Progenitor cell of endocrine pancreas (in vitro differentiated cells): ENCODE results near the gene CLBA1. TPM values are rescaled to one million over a fixed set of nuclear protein-coding genes. Genes with fewer than 3 reads are reported as not detected.

Experiments
- DNase-seq: peaks from one replicate; pipeline ENCODE4 v3.0.0; 2021; ENCODE audit warnings: low spot score; ENCODE audit not compliant: unreplicated experiment
- H3K27ac Mint-ChIP-seq: 2 replicates; pipeline ENCODE4 v1.8.0; 2021; ENCODE audit warnings: mild to moderate bottlenecking, moderate library complexity, mixed read lengths
- H3K27me3 Mint-ChIP-seq: 2 replicates; pipeline ENCODE4 v1.8.0; 2021; ENCODE audit warnings: mixed read lengths
- H3K36me3 Mint-ChIP-seq: 2 replicates; pipeline ENCODE4 v1.8.0; 2022; ENCODE audit warnings: mixed read lengths; ENCODE audit not compliant: insufficient read depth
- H3K4me1 Mint-ChIP-seq: 2 replicates; pipeline ENCODE4 v1.8.0; 2021; ENCODE audit warnings: low read depth, mixed read lengths
- H3K4me3 Mint-ChIP-seq: 2 replicates; pipeline ENCODE4 v1.8.0; 2021; ENCODE audit warnings: low read depth, mild to moderate bottlenecking, moderate library complexity, mixed read lengths
- H3K9me3 Mint-ChIP-seq: 2 replicates; pipeline ENCODE4 v1.8.0; 2021; ENCODE audit warnings: low read depth, mixed read lengths
- CTCF ChIP-seq: fragments of 200-600 bp; sonication (generic); IDR thresholded peaks from one replicate; pipeline ENCODE4 v1.5.0; 2021; ENCODE audit warnings: antibody characterized with exemption, mild to moderate bottlenecking; ENCODE audit not compliant: unreplicated experiment
- total RNA-seq: library from RNA; stranded (reverse); gene quantifications from 2 replicates; pipeline ENCODE4 v1.2.1, GENCODE V29; 2021

CLBA1 gene
- total RNA-seq, 1 donor from 2014 or later: 20.8 TPM

DNA sequence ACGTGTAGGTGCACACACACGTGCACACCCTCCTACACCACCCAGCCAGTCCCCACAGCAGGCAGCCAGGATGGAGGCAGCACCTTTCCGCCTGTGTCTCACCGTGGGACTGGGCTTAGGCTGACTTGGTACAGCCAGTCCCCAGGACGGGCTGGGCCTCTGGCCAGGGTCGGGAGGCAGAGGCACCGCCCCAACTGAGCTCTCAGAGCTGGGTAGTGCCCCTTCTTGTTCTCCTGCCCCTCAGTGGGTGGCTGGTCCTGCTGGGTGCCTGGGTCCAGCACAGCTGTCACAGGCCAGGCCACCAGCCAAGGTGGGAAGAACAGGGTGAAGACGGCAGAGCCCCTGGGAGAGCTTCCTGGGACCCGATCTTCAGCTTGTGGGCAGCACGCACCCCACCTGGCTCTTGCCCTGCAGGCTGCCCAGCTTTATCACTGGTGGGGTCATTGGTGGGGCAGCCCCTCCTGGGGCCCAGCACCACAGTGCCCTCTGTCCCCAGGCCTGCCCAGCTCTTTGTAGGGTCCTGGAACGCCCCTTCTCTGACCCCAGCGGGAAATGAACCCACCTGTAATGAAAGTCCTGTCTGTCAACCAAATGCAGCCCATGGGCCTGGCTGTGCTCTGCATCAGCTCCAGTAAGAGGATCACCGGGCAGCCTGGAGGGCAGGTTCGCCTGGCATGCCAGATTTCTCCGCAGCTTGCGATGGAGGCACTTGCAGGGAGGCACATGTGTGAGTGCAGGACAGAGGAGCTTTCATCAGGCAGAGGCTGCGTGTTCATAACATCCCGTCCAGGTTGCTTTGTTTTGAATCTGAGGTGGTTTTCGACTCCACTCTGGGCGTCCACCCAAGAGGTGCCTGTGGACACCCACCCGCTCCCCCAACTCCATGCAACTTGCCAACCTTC is 20.6 kb downstream of the CLBA1 start:
- Mint-ChIP-seq H3K27ac (no peak overlapping the region), H3K4me1 (no peaks in the 10 kb centered on the region), H3K36me3 (peaks cover 2% of the 10 kb centered on the region), H3K27me3 (no peaks in the 10 kb centered on the region), H3K4me3 (no peak overlapping the region), H3K9me3 (no peaks in the 10 kb centered on the region)
- no peak for DNase-seq
- TF ChIP-seq CTCF: no peak

DNA sequence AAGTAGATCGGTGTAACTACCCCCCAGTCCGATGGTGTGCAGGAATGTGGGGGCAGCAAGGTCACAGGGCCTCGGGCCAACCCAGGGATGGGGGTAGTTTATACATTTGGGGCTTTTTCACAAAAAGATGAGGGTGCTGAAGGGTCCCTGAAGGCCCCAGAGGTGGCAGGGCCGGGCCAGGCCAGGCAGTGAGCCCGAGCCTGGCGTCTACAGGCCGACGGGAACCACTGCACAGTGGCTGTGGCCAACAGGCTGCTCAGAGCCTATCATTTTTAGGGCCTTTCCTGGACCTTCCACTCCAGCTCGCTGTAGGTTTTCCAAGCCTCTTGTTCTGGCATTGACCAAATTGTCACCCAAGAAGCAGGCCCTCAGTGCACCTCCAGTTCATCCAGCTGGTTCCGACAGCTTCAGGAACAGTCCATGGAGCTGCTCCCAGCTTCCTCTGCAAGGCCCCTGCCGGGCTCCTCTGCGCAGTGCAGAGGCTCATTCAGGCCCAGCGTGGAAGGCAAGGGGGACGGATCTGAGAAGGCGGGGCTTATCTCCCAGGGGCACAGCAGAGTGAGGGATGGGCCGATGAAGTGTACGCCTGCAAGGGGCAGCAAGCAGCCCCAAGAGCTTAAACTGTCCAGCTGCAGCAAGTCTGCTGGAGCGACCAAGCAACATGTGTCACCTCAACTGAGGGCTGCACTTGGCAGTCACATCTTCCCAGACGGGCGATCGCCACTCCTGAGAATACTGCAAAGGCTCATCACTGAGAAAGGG is 21.4 kb downstream of the CLBA1 start:
- Mint-ChIP-seq H3K4me3 (no peak overlapping the region), H3K27me3 (no peaks in the 10 kb centered on the region), H3K27ac (no peak overlapping the region), H3K4me1 (no peaks in the 10 kb centered on the region), H3K36me3 (peaks cover 2% of the 10 kb centered on the region), H3K9me3 (no peaks in the 10 kb centered on the region)
- no peak for TF ChIP-seq CTCF
- no peak for DNase-seq

DNA sequence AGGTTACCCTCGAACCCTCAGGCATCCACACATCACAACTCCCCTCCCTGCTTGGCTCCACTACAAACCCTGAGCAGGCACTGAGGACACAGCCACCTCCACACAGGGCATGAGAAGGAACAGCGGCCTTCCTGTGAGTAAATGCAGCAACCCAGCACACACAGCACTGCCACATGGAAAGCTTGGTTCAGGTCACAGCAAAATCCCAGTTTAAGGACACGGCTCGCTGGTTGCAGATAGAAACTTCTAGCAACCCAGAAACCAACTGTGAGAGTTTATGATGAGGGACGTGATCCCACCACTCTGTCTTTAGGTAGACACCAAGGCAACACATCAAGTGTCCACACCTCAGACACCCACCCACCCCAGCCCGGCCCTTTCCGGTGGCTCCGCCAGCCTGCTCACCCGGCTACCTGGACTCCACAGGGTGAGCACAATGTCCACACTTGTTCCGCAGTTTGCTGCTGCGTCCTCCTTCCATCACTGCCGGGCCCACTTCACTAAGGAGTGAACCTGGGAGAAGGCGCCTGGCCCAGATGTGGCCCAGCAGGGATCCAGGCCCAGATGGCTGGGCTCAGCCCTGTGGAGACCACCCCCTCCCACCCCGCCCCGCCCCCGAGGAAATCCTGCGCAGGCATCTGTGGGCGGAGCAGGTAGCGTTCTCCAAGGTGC is 22.1 kb downstream of the CLBA1 start:
- H3K36me3 Mint-ChIP-seq: peaks cover 2% of the 10 kb centered on the region

GRCh38 chr14:105010106-105010505 is 24.5 kb downstream of the CLBA1 start:
- Mint-ChIP-seq H3K4me1 (peaks cover 2% of the 10 kb centered on the region), H3K27ac (no peak overlapping the region), H3K4me3 (no peak overlapping the region), H3K36me3 (peaks cover 2% of the 10 kb centered on the region), H3K9me3 (no peaks in the 10 kb centered on the region), H3K27me3 (no peaks in the 10 kb centered on the region)
- no peak for TF ChIP-seq CTCF
- DNase-seq: no peak

More for the DNA sequence above, 22.1 kb downstream of the CLBA1 start:
- no peak overlapping the region for H3K27ac Mint-ChIP-seq
- no peak for TF ChIP-seq CTCF
- H3K4me1 Mint-ChIP-seq: no peaks in the 10 kb centered on the region
- H3K9me3 Mint-ChIP-seq: no peaks in the 10 kb centered on the region
- no peaks in the 10 kb centered on the region for H3K27me3 Mint-ChIP-seq
- H3K4me3 Mint-ChIP-seq: no peak overlapping the region
- no peak for DNase-seq

- Mint-ChIP-seq H3K27ac (no peak overlapping the region), H3K36me3 (peaks cover 2% of the 10 kb centered on the region), H3K27me3 (no peaks in the 10 kb centered on the region), H3K4me1 (peaks cover 4% of the 10 kb centered on the region), H3K9me3 (no peaks in the 10 kb centered on the region), H3K4me3 (no peak overlapping the region)
- TF ChIP-seq CTCF: no peak
- no peak for DNase-seq
Measured at GRCh38 chr14:105010891-105011291, 25.3 kb downstream of the CLBA1 start.
